Measurements from ENCODE around the gene CMYA5.

DNA sequence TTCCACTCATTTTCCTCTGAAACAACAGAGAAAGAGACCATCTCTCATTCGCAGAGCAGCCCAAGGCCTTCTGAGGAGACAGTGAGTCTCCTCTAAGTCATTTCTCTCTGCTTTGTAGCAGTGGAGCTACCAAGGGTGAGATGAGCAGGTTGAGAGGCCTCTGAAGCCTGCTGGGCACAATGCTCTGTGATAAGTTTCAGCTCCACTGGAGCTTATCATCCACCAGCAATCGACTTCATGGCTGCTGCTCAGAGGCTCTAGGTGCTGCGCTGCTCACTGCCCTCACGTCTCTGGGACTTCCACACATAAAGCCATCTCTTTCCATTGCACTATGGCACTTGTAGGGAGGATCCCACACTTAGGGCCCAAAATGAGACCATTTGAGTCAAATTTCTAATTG, 96.3 kb downstream of the CMYA5 start:
- TF ChIP-seq, protein P1, sequence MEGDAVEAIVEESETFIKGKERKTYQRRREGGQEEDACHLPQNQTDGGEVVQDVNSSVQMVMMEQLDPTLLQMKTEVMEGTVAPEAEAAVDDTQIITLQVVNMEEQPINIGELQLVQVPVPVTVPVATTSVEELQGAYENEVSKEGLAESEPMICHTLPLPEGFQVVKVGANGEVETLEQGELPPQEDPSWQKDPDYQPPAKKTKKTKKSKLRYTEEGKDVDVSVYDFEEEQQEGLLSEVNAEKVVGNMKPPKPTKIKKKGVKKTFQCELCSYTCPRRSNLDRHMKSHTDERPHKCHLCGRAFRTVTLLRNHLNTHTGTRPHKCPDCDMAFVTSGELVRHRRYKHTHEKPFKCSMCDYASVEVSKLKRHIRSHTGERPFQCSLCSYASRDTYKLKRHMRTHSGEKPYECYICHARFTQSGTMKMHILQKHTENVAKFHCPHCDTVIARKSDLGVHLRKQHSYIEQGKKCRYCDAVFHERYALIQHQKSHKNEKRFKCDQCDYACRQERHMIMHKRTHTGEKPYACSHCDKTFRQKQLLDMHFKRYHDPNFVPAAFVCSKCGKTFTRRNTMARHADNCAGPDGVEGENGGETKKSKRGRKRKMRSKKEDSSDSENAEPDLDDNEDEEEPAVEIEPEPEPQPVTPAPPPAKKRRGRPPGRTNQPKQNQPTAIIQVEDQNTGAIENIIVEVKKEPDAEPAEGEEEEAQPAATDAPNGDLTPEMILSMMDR (conservative IDR thresholded peaks at IDR 0.05; ENCODE audit: low read depth, low read length): no peak
- TF ChIP-seq CEBPB (IDR thresholded peaks at IDR 0.05; ENCODE audit: low read depth, low read length) (no peak), MAFK (IDR thresholded peaks at IDR 0.05; ENCODE audit: low read depth, low read length) (no peak), POLR2A (IDR thresholded peaks at IDR 0.05; ENCODE audit: low read depth, low read length) (no peak)
- TF ChIP-seq, protein P2, sequence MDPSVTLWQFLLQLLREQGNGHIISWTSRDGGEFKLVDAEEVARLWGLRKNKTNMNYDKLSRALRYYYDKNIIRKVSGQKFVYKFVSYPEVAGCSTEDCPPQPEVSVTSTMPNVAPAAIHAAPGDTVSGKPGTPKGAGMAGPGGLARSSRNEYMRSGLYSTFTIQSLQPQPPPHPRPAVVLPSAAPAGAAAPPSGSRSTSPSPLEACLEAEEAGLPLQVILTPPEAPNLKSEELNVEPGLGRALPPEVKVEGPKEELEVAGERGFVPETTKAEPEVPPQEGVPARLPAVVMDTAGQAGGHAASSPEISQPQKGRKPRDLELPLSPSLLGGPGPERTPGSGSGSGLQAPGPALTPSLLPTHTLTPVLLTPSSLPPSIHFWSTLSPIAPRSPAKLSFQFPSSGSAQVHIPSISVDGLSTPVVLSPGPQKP (IDR thresholded peaks at IDR 0.05; ENCODE audit: borderline replicate concordance, low read depth, low read length): no peak
